ENCODE results near the gene CLSTN2. TPM values are rescaled to one million over a fixed set of nuclear protein-coding genes. Genes with fewer than 3 reads are reported as not detected.

The CLSTN2 gene
- total and polyA plus RNA-seq, 2 donors from 2014 or later = 2.0 to 12.0 TPM

DNA sequence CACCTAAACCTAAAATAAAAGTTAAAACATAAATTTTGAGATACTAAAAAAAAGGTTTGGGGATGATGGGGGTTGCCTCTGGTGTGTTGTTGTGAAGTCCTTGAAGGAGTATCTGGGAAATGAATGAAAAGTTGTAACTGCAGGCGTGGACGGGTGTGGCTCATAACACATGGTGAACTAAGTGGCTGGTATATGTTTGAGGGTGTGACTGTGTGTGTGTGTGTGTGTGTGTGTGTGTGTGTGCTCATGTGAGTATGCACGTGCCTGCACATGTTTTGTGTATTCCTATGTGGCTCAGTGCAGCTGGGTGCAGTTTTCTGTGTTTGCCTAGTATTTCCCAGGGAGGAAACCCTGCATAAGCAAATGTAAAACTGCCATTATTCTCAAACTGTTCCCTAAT lies 513.0 kb downstream of the CLSTN2 start:
- H3K36me3 ChIP-seq (ENCODE audit: control insufficient read depth in 2 of 3, insufficient read depth in 3 of 3, low read length in 3 of 3) = no peaks in the 10 kb centered on the region
- TF ChIP-seq, protein P1, sequence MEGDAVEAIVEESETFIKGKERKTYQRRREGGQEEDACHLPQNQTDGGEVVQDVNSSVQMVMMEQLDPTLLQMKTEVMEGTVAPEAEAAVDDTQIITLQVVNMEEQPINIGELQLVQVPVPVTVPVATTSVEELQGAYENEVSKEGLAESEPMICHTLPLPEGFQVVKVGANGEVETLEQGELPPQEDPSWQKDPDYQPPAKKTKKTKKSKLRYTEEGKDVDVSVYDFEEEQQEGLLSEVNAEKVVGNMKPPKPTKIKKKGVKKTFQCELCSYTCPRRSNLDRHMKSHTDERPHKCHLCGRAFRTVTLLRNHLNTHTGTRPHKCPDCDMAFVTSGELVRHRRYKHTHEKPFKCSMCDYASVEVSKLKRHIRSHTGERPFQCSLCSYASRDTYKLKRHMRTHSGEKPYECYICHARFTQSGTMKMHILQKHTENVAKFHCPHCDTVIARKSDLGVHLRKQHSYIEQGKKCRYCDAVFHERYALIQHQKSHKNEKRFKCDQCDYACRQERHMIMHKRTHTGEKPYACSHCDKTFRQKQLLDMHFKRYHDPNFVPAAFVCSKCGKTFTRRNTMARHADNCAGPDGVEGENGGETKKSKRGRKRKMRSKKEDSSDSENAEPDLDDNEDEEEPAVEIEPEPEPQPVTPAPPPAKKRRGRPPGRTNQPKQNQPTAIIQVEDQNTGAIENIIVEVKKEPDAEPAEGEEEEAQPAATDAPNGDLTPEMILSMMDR (IDR thresholded peaks at IDR 0.05; ENCODE audit: borderline replicate concordance, extremely low read depth, insufficient read depth) = no peak
- H3K27me3 ChIP-seq (ENCODE audit: control insufficient read depth, insufficient read depth, low read length) = no peaks in the 10 kb centered on the region
- intact Hi-C loops (cut with DNase I) = no loop called here
- no peaks in the 10 kb centered on the region for H3K9me3 ChIP-seq (ENCODE audit: control insufficient read depth in 2 of 3, insufficient read depth in 1 of 3, low read length in 3 of 3)
- DNase-seq (no peak), FAIRE-seq (no peak)
- no peak overlapping the region for H3K9ac ChIP-seq (ENCODE audit: low read length in 3 of 3)
- H3K4me3 ChIP-seq (ENCODE audit: low read length in 3 of 3) = no peak overlapping the region
- H3K4me1 ChIP-seq (ENCODE audit: control insufficient read depth in 2 of 3, insufficient read depth in 2 of 3, low read depth in 1 of 3, low read length in 3 of 3) = no peaks in the 10 kb centered on the region
- no peak overlapping the region for H3K27ac ChIP-seq (ENCODE audit: low read depth in 2 of 2, low read length in 2 of 2)

DNA sequence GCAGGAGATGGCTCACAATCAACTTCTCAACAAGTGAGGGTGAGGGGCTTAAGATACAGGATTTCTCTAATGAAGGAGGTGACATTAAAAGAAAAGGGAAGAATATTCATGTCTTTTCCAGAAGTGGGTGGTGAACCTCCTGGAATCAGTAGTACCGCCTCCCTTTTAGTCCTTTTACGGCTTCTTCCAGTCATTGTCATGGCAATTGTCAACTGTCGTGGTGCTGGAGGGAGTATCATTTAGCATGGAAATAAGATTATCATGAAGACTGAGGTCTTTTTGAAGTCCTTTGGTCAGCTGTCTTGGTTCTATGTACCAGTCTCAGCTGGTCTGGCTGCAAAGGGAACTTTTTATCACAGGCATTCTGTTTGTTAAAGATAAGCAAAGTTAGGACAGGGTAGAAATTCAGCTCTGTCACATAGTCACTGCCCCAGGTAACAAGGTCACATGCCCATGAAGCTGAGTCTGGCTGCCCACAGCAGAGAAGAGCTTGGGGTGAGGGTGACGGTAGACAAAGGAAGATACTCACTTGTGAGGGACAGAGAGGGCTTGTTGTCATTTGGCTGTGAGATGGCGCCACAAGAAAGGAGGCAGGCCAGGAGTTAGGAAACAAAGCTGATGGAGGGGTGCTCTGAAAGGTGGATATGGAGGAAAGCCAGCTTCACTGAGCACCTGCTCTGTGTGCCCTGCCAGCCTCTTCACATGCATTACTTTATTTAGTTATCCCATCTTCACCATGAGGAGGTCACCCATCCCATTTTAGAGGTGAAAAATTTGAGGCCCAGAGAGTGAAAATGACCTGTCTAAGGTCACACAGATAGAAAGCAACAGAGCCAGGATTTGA lies 514.6 kb downstream of the CLSTN2 start:
- H3K4me3 ChIP-seq (ENCODE audit: low read length in 3 of 3) = no peak overlapping the region
- FAIRE-seq (no peak), DNase-seq (no peak)
- no peaks in the 10 kb centered on the region for H3K4me1 ChIP-seq (ENCODE audit: control insufficient read depth in 2 of 3, insufficient read depth in 2 of 3, low read depth in 1 of 3, low read length in 3 of 3)
- H3K27me3 ChIP-seq (ENCODE audit: control insufficient read depth, insufficient read depth, low read length) = no peaks in the 10 kb centered on the region
- no peak overlapping the region for H3K27ac ChIP-seq (ENCODE audit: low read depth in 2 of 2, low read length in 2 of 2)
- intact Hi-C loops (cut with DNase I) = no loop called here
- no peaks in the 10 kb centered on the region for H3K9me3 ChIP-seq (ENCODE audit: control insufficient read depth in 2 of 3, insufficient read depth in 1 of 3, low read length in 3 of 3)
- no peak overlapping the region for H3K9ac ChIP-seq (ENCODE audit: low read length in 3 of 3)
- H3K36me3 ChIP-seq (ENCODE audit: control insufficient read depth in 2 of 3, insufficient read depth in 3 of 3, low read length in 3 of 3) = no peaks in the 10 kb centered on the region
- TF ChIP-seq, protein P1 (IDR thresholded peaks at IDR 0.05; ENCODE audit: borderline replicate concordance, extremely low read depth, insufficient read depth) = no peak

DNA sequence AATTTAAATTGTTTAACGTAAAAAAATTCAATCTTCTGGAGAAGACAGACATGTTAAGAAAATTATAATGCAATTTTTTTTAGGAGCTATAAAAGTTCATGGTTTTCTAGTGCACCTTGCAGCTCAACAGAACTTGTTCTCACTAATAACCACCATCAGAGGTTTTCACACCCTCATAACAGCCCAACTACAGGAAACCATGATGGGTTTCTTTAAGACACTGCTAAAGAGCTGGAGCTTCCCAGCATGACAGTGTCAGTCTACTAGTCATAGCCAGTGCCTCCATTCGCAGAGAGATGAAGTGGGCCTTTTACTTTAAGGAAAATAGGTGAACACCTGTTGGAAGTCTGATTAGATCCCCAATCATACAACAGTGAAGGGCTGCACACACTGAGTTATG lies 518.8 kb downstream of the CLSTN2 start:
- TF ChIP-seq, protein P1 (IDR thresholded peaks at IDR 0.05; ENCODE audit: borderline replicate concordance, extremely low read depth, insufficient read depth) = no peak
- Histone ChIP-seq H3K4me1 (ENCODE audit: control insufficient read depth in 2 of 3, insufficient read depth in 2 of 3, low read depth in 1 of 3, low read length in 3 of 3) (no peaks in the 10 kb centered on the region), H3K36me3 (ENCODE audit: control insufficient read depth in 2 of 3, insufficient read depth in 3 of 3, low read length in 3 of 3) (no peaks in the 10 kb centered on the region), H3K27ac (ENCODE audit: low read depth in 2 of 2, low read length in 2 of 2) (no peak overlapping the region), H3K9ac (ENCODE audit: low read length in 3 of 3) (no peak overlapping the region), H3K4me3 (ENCODE audit: low read length in 3 of 3) (no peak overlapping the region), H3K27me3 (ENCODE audit: control insufficient read depth, insufficient read depth, low read length) (no peaks in the 10 kb centered on the region), H3K9me3 (ENCODE audit: control insufficient read depth in 2 of 3, insufficient read depth in 1 of 3, low read length in 3 of 3) (no peaks in the 10 kb centered on the region)
- intact Hi-C loops (cut with DNase I) = no loop called here
- DNase-seq (no peak), FAIRE-seq (no peak)

Measured in kidney (tissue), 14 donors.